8988T (cell line): ENCODE results near the gene UBASH3A.

Source experiments
- DNase-seq: peaks from one replicate; pipeline ENCODE4 v3.0.0; 2011

UBASH3A gene

GRCh38 chr21:42434884-42435283, 31.2 kb downstream of the UBASH3A start:
- no peak for DNase-seq

GRCh38 chr21:42435401-42435800, 31.7 kb downstream of the UBASH3A start:
- DNase-seq, result no peak

- no peak for DNase-seq
Measured at GRCh38 chr21:42435833-42436232, 32.1 kb downstream of the UBASH3A start.

- no peak for DNase-seq
Measured at GRCh38 chr21:42436914-42437313, 33.2 kb downstream of the UBASH3A start.

GRCh38 chr21:42437786-42438185, 34.1 kb downstream of the UBASH3A start:
- DNase-seq, result no peak

- no peak for DNase-seq
Measured at GRCh38 chr21:42438316-42439205, 34.9 kb downstream of the UBASH3A start.

- DNase-seq, result no peak
Measured at GRCh38 chr21:42439284-42440186, 35.8 kb downstream of the UBASH3A start.

- DNase-seq, result no peak
Measured at GRCh38 chr21:42440187-42440792, 36.6 kb downstream of the UBASH3A start.

GRCh38 chr21:42441963-42442362, 38.3 kb downstream of the UBASH3A start:
- no peak for DNase-seq

- no peak for DNase-seq
Measured at GRCh38 chr21:42443181-42443785, 39.6 kb downstream of the UBASH3A start.

- no peak for DNase-seq
Measured at GRCh38 chr21:42443876-42444744, 40.4 kb downstream of the UBASH3A start.

GRCh38 chr21:42444745-42445059, 41.0 kb downstream of the UBASH3A start:
- DNase-seq, result no peak

GRCh38 chr21:42445311-42445710, 41.6 kb downstream of the UBASH3A start:
- DNase-seq, result no peak

- no peak for DNase-seq
Measured at GRCh38 chr21:42446531-42446930, 42.8 kb downstream of the UBASH3A start.

- DNase-seq, result no peak
Measured at GRCh38 chr21:42447182-42447581, 43.5 kb downstream of the UBASH3A start.

- no peak for DNase-seq
Measured at GRCh38 chr21:42447732-42448131, 44.0 kb downstream of the UBASH3A start.

- DNase-seq, result no peak
Measured at GRCh38 chr21:42448686-42449085, 45.0 kb downstream of the UBASH3A start.

GRCh38 chr21:42451941-42452340, 48.2 kb downstream of the UBASH3A start:
- DNase-seq, result no peak

GRCh38 chr21:42452401-42453223, 48.9 kb downstream of the UBASH3A start:
- DNase-seq, result no peak

- no peak for DNase-seq
Measured at GRCh38 chr21:42453224-42453985, 49.7 kb downstream of the UBASH3A start.
